ENCODE results near the gene CASK.
"Not testable (repeated sequence)": the region's sequence is repeated elsewhere in the genome, so short reads cannot be mapped to it uniquely, and the experiment has no call there.

Gene CASK

GRCh38 chrX:41722816-41723618 lies 200.3 kb downstream of the CASK start:
- no peak for DNase-seq

DNA sequence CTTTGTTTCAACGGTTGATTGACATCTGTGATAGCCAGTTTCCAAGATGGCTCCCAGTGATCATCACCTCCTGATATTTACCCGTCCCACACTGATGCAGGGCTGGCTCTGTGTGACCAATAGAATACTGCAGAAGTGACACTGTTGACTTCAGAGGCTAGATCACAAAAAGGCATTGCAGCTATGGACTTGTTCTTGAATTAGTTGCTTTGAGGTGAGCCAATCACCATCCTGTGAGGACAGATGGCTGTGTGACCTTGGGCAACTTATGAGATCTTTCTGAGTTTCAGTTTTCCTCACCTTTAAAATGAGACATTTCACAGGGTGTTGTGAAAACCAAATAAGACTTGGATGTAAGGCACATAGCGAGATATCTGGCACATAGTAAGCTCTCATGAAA lies 201.1 kb downstream of the CASK start:
- no peak for DNase-seq

DNA sequence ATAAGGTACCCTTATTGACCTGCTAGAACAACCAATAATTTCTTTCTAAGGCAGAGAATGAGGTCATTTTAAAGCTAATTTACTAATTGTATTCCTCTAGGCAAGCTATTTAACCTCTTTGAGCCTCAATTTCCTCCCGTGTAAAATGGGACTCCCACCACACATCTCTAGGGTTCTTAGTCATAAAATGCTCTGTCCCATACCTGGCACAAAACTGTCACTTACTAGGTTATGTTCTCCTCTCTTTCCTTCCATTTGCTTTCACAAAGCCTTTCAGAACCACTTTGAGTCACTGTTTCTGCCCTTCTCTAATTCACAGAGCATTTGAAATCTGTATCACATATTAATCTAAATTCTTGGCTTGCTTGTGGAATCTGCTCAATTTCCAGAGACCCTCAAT lies 201.8 kb downstream of the CASK start:
- DNase-seq = no peak

DNA sequence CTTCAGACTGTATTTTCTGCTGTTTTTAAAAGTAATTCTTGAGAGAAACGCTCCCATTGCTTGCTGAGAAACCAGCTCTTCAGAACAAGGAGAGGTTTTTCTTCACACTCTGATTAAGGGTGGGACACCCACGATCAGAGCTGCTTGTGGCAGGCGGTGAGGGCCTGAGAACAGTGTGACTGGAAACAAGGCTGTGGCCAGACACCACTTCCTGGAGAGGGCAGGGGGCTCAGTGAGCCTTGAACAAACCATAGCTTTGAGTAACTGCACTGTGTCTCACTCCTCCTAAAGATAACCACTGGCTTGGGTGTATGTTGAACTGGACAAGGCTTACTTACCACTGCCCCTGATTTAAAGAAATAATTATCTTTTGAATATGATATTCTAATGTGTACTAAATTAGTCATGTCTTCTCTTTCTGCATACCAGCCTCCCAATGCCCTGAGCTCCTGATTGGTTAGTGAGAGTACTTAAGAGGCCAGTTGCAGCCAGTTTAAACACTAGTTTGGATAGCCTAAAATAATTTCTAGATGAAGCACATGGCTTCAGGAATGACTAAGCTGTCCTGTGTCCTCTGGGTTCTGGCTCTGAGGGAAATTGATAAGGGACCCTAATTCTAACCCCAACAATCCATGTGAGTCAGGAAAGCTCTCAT lies 203.1 kb downstream of the CASK start:
- DNase-seq = no peak

GRCh38 chrX:41719610-41720009 lies 203.7 kb downstream of the CASK start:
- not testable (repeated sequence) for DNase-seq

- no peak for DNase-seq
Measured at GRCh38 chrX:41718481-41719235, 204.7 kb downstream of the CASK start.

DNA sequence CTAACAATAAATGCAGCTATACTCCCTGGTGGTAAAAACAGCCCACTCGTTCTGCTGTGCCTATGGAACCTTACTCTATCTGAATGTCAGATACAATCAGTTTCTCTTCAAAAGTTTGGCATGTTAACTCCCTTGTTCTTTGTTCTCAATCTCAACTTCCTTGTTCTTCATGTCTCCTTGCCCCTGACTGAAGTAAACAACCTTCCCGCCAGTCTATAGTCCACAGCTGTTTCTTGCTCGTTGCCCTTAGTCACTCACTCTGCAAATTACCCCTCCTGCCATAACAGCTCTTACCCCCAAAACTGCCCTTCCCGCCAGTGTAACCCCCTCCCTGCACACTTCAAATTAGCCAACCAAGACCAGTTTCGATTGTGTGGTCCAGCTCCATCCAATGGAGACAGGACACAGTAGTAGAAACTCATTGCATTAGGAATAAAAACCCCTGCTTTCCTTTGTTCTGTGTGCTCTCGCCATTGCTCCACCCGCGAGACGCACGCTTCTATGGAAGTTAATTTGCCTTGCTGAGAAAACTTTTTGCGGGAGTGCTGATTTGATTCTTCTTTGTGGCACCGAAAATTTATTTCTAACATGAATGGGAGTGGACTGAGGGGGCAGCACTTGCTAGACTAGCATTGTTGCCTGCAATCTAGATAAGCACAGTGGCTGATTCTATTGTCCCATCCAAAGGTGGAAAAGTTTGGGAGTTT lies 206.4 kb downstream of the CASK start:
- no peak for DNase-seq

DNA sequence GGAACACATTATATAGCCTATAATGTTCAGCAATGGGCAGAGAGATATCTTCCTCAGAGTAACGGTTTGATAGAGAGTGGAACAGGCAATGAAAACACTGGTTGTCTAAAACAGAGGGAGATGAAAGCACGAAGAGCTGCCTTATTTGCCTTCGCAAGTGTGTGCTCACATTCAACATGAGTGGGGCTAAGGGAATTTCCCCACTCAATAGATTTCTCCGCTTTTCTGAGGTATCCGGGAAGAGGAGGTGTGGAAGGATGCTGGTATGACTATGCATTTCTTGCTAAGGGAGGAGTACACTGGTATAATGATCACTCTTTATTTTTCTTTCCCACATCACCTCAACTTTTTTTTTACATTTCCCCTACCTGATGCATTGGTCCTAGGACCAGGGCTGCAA lies 207.1 kb downstream of the CASK start:
- no peak for DNase-seq

DNA sequence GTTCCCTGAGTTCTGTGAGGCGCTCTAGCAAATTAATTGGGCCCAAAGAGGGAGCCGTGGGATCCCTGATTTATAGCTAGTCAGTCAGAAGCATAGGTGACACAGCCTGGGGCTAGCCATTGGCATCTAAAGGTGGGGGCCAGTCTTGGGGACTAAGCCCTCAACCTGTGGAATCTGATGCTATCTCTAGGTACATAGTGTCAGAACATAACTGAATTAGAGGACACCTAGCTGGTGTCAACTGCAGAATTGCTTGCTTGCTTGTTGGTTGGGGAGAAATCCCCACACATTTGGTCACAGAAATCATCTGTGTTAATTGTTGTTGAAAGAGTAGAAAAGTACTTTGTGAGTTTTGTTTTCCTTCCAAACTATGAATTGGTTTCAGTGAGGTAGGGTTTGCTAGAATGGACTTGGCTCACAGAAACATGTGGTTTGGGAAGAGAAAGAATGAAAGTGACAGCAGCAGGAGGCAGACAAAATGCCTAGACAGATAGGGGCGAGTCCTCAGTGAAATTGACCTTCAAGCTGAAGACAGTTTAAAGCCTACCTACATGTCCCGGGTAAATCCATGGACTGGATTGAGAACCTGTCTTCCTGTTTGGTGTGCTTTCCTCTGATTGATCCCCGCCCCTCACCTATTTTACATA lies 212.2 kb downstream of the CASK start:
- no peak for DNase-seq

- no peak for DNase-seq
Measured at GRCh38 chrX:41708486-41708885, 214.9 kb downstream of the CASK start.

GRCh38 chrX:41707218-41707617 lies 216.1 kb downstream of the CASK start:
- no peak for DNase-seq

DNA sequence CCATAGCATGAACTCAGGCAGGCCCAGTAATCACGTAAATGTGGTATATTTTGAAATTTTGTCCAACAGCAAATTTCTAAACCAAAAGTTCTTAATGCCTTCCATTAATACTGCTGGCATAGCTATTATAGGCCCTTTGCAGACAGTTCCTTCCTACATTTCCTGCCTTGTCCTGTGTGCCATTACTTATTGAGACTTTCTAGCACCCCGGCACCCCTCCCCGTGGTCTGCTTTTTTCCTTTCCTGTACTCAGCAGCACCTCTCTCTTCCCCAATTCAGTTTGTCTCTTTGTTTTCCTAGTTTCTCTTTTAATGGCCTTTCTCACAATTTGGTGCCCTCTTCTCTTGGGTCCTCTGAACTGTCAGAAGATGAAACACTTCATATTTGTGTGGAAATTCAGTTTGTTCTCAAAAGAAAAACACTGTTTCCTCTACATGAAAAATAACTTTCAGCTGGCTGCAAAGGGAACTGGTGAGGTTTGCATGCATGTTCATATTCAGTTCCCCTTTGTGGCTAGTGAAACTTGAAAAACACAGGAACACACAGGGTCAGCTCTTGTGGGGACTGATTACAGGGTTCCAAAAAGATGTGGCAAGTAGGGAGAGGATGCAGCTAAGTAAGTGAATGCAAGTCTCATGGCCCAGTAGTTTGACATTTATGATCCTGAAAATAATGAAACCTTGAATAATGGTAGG lies 217.5 kb downstream of the CASK start:
- no peak for DNase-seq

GRCh38 chrX:41705042-41705441 lies 218.3 kb downstream of the CASK start:
- DNase-seq = no peak

DNA sequence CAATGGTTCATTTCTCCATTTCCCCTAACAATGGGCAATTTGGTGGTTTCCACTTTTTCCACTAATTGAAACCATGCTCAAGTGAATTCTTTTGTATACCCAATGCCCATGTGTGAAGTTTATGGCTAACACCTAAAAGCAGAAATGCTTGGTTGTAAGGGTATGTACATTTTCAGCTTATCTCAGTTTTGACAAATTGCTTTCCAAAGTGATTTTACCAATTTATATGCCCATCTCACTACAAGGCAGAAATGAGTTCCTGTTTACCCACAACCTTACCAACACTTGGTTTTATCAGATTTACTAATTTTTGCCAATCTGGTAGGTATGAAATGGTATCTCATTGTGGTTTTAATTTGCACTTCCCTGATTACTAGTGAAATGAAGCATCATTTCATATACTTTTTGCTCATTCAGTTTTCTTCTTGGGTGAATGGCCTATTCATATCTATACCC lies 219.8 kb downstream of the CASK start:
- DNase-seq = no peak

DNA sequence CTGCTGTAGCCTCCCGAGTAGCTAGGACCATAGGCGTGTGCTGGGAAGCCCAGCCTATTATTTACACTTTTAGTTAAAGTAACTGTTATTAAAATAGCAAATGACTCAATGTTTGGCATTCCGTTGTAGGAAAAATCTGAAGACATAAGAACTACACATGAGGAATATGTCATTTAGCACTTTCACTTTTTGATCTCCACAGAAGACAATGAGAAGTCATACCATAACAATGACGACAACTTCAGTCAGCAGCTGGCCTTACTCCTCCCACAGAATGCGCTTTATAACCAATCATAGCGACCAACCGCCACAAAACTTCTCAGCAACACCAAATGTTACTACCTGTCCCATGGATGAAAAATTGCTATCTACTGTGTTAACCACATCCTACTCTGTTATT lies 227.9 kb downstream of the CASK start:
- no peak for DNase-seq

DNA sequence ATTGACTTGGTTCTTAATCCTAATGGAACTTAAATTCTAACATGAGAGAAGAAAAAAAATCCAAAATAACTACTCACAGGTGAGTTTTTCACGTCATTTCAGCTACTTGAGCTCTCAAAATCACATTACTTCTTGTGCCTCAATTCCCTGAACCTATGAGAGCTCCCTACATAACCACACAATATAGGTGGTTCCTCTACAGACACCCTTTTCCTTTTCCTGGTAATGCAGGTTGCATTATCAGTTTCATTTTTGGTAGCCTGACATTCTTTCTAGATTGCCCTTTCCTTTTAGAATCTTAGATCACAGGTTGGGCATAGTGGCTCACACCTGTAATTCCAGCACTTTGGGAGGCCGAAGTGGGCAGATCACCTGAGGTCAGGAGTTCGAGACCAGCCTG lies 230.3 kb downstream of the CASK start:
- DNase-seq = no peak

DNA sequence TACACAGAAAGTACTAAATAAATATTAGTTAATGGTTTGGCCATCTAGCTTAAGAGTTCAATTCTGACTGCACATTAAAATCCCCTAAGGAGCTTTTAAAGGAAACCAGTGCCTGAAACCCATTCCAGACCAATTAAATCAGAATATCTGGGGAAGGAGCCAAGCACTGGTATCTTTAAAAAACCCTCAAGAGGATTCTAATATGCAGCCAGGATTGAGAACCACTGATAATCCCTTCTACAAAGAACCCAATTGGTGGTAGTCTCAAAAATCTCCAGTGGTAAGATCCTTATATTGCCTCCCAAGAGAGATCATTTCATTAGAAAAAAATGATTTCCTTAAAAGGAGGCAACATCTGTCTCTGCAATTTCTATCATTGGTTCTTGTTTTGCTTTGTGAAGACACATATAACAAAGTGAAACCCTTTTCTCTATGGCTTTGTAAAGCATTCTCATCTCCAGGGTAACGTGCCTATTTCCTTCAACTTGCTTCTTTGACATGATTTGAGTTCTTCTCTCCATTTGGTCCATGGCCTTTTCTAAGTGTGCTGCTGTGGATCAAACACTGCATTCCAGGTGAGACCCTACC lies 231.1 kb downstream of the CASK start:
- DNase-seq = no peak

DNA sequence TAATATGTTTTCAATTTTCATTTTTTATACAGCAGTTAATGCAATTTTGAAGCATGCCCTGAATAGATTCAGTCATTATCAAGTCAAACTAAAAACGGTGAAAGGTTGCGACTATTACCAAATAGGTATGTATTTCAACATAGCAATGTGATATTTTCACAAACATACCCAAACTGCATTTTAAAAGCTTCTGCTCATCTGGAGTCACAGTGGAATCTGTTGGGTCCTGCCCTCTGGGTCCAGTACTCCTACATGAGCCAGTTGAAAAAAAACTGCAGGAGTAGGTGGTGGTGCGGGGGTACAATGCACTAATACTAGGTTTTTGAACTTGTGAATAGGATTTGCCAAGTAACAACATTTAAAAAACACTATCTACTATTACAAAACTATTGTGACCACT lies 233.6 kb downstream of the CASK start:
- DNase-seq = no peak

- no peak for DNase-seq
Measured at GRCh38 chrX:41688835-41689234, 234.5 kb downstream of the CASK start, which contains the start of gene GPR34. GPR34 (plus strand) TSS chrX:41688973; CDS start chrX:41695634, 6,661 bp downstream.

DNA sequence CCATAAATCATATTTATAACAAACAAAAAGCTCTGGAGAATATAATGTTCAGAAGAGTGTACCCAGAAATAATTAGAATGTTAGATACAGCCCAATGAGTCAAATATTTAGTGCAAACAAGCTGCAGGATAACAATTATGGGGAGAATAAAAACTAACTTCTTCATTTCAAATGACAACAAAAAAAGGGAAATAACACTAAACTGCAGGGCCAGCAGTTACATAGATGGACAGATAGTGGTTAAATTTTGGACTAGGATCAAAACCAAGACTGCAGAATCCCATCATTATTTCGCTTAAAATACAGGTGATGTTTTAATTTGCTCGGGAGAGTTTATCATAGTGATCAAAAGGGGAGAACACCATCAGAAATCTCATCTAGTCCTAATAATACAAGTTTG lies 235.2 kb downstream of the CASK start:
- no peak for DNase-seq

DNA sequence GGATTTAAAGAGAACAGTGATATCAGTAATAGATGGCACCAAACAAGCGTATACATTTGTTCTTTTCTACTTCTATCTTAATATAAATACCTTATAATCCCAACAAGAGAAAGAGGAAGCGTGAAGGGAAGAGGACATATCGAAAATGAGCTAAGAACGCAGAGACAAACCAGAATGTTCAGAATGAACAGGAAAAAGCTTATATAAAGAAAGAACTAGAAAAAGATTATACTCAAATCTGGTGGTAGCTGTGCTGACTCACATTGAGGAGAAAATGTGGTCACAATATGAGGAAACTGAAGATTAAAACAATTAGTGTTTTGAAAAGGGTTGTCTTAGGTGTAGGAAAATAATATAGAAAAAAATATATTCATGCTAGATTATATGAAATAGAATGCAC lies 236.6 kb downstream of the CASK start:
- no peak for DNase-seq

DNA sequence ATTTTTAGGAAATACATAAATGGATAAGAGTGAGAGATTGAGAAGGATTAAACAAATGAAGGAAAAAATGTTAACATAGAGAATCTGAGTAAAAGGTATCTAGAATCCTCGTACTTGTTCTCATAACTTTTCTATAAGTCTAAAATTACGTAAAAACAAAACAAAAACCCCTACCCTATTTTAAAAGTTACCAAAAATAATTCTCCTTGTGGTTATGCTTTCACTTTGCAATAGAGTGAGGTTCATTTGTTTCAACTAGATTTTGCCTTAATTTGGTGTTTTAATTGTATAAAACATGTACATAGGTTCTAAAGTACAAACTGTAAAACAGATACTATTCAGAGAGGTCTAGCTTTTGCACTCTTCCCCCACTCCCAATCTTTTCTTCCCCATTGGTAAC lies 238.4 kb downstream of the CASK start:
- no peak for DNase-seq

Data from SW 1271 (cell line).